Left ventricle myocardium inferior (tissue), 1 donor: ENCODE measurements around the gene KIRREL3. TPM values are rescaled to one million over a fixed set of nuclear protein-coding genes. Genes with fewer than 3 reads are reported as not detected.

ENCODE experiments used
- DNase-seq: peaks from one replicate; pipeline ENCODE4 v3.0.0-alpha.2; 2020
- H3K27ac ChIP-seq: fragments of 200-600 bp; replicated peaks from 2 replicates; pipeline ENCODE4 v1.8.0; 2021
- H3K27me3 ChIP-seq: fragments of 200-600 bp; 2 replicates; pipeline ENCODE4 v1.8.0; 2021; ENCODE audit warnings: low read depth
- H3K36me3 ChIP-seq: fragments of 200-600 bp; 2 replicates; pipeline ENCODE4 v1.8.0; 2021
- H3K4me1 ChIP-seq: fragments of 200-600 bp; 2 replicates; pipeline ENCODE4 v1.8.0; 2021
- H3K4me3 ChIP-seq: fragments of 200-600 bp; 2 replicates; pipeline ENCODE4 v1.8.0; 2021; ENCODE audit warnings: mild to moderate bottlenecking, moderate library complexity
- H3K9me3 ChIP-seq: fragments of 200-600 bp; replicated peaks from 2 replicates; pipeline ENCODE4 v1.8.0; 2021
- intact Hi-C: fragments of 100-400 bp; cut with micrococcal nuclease; formaldehyde crosslinking; loops from one replicate; pipeline ENCODE4 v1.11.0; 2022
- total RNA-seq: library from RNA; stranded (reverse); fragmentation: NEBNext Ultra II Directional; extraction: Animal tissue kit (Norgen Biotek cat#: 25700); gene quantifications from one replicate; pipeline ENCODE4 v1.2.1, GENCODE V29; 2021
- TF ChIP-seq, protein P1 (sequence below): fragments of 200-600 bp; IDR thresholded peaks from 2 replicates; pipeline ENCODE4 v1.8.0; 2021; ENCODE audit warnings: antibody characterized with exemption, mild to moderate bottlenecking, borderline replicate concordance
- donor health status: DM: no; HTN: yes; CAD: no; lungs with severe emphysema.

KIRREL3 gene
- total RNA-seq, 1 donor from 2014 or later = 0.74 TPM

DNA sequence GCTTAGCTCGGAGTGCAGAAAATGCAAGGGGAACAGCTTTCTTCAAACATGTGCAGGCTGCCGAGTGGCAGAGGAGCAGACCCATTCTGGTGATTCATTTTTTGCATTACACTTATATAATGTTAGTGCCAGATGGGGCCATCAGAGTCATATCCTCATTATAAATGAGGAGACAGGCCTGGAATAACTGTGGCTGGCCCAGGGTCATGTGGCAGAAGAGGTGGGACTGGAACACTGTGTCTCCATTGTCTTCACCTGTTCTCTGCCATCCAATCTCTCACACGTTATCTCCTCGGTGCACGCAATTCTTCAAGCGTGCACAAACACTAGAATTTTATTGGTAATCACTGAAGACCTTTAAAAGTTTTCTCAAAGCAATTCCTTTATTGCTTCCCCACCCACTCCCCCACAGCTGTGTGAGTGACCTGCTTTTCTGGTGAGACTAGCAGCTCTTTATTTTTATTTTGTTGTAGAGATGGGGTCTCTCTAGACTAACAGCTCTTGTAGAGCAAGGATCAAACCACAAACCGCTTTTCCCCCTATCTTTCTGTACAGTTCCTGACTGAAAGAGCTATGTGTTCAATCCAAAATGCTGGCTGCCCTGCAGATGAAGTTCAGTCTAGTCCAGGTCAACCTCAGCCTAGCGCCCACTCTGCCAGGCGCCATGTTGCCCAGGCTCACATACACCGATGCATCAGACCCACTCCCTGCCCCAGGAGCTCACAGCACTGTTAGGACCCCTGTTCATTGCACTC is 569.8 kb downstream of the KIRREL3 start:
- Histone ChIP-seq H3K9me3 (no peaks in the 10 kb centered on the region), H3K4me3 (no peak overlapping the region), H3K36me3 (no peaks in the 10 kb centered on the region), H3K27me3 (no peaks in the 10 kb centered on the region), H3K27ac (peak overlapping the region; percentile 80), H3K4me1 (peaks cover 57% of the 10 kb centered on the region)
- intact Hi-C loops = no loop called here
- TF ChIP-seq, protein P1, sequence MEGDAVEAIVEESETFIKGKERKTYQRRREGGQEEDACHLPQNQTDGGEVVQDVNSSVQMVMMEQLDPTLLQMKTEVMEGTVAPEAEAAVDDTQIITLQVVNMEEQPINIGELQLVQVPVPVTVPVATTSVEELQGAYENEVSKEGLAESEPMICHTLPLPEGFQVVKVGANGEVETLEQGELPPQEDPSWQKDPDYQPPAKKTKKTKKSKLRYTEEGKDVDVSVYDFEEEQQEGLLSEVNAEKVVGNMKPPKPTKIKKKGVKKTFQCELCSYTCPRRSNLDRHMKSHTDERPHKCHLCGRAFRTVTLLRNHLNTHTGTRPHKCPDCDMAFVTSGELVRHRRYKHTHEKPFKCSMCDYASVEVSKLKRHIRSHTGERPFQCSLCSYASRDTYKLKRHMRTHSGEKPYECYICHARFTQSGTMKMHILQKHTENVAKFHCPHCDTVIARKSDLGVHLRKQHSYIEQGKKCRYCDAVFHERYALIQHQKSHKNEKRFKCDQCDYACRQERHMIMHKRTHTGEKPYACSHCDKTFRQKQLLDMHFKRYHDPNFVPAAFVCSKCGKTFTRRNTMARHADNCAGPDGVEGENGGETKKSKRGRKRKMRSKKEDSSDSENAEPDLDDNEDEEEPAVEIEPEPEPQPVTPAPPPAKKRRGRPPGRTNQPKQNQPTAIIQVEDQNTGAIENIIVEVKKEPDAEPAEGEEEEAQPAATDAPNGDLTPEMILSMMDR = no peak
- no peak for DNase-seq

DNA sequence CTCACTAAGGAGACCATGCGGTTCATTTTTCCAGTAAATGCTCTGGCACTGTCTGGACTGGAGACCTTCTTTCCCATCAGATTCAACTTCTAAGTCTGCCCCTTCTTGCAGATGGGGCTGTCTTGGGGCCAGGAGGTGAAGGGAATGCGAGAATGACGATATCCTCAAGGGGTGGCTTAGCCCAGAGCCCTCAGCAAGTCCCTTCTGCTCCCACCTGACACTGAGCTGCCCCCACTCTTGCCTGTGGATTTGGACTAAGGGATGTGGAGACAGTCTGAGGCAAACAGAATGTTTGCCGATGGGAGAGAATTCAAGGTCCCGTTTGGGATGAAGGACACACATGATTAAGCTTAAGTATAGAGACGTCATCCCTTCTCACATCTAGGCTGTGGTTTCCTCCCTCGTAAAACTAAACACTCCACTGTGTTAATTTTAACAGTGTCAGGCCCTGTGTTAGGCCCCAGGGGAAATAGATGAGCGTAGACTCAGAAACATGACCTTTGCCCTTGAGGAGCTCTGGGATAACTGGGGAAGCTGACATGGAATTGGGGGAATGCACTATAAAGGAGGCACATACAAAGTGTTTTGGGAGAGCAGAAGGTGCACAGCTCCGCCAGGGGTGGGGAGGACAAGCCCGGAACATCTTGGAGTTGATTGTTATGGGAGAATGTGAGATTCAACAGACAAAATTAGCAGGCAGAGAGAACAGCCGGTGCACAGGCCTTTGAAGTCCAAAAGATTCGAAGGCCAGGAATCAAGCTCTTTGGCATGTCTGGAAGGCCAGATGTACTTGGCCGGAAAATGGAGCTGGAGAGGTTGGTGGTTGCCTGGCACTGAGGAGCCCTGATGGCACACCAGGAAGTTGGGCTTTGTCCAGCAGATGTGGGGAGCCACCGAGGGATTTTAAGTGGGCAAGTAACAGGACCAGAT is 573.5 kb downstream of the KIRREL3 start:
- peak overlapping the region; percentile 69 for H3K27ac ChIP-seq

DNA sequence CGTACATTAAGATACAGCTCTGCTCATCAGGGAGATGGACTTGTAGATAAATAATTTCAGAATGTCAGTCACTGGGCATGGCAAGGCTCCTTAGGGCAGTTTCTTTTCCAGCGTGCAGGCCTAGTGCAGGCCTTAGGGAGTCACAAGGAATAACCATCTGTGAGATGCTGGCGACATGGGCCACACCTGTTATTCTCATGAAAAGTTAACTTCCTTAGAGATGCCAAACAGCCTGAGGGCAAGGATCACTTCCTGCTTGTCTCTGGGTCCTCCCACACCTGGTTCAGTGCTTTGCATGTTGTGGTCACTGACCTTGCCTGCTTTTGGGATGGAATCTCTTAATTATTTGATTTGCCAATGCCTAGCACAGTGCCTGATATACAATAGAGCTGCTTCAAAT is 574.5 kb downstream of the KIRREL3 start:
- intact Hi-C loops = no loop called here
- no peaks in the 10 kb centered on the region for H3K36me3 ChIP-seq

More for the DNA sequence above, 573.5 kb downstream of the KIRREL3 start:
- intact Hi-C loops = no loop called here
- Histone ChIP-seq H3K4me1 (peaks cover 63% of the 10 kb centered on the region), H3K4me3 (no peak overlapping the region), H3K36me3 (no peaks in the 10 kb centered on the region), H3K27me3 (no peaks in the 10 kb centered on the region), H3K9me3 (no peaks in the 10 kb centered on the region)
- TF ChIP-seq, protein P1 = no peak
- DNase-seq = no peak

DNA sequence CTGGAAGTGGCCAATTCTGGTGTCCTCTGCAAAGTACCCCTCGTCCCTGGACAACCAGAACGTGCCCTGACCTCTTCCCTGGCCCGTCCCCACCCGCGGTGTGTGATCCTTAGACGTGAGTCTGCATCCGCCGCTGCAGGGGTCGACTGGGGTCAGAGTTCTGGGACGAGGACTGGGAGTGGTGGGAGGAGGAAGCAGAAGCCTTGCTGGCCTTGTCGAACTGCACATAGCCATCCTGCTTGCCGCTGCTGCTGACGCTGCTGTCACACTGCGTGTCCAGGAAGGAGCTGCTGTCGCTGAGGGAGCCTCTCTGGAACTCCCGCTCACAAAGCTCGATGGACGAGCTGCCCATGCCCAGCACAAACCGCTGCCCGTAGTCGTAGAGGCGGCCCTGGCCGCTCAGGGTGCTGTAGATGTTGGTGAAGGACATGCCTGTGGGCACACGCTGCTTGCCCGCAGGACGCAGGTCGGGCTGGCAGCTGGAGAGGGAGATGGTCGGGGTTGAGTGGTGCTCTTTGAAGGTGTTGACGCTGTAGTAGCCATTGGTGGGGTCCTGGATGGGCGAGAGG is 576.0 kb downstream of the KIRREL3 start:
- Histone ChIP-seq H3K4me1 (peaks cover 68% of the 10 kb centered on the region), H3K4me3 (no peak overlapping the region), H3K27ac (no peak overlapping the region), H3K36me3 (no peaks in the 10 kb centered on the region), H3K9me3 (no peaks in the 10 kb centered on the region), H3K27me3 (no peaks in the 10 kb centered on the region)
- intact Hi-C loops = no loop called here
- DNase-seq = no peak
- TF ChIP-seq, protein P1 = no peak

More for the DNA sequence above, 574.5 kb downstream of the KIRREL3 start:
- peaks cover 63% of the 10 kb centered on the region for H3K4me1 ChIP-seq
- H3K27me3 ChIP-seq = no peaks in the 10 kb centered on the region
- DNase-seq = no peak
- TF ChIP-seq, protein P1 = no peak
- no peaks in the 10 kb centered on the region for H3K9me3 ChIP-seq
- no peak overlapping the region for H3K27ac ChIP-seq
- no peak overlapping the region for H3K4me3 ChIP-seq

DNA sequence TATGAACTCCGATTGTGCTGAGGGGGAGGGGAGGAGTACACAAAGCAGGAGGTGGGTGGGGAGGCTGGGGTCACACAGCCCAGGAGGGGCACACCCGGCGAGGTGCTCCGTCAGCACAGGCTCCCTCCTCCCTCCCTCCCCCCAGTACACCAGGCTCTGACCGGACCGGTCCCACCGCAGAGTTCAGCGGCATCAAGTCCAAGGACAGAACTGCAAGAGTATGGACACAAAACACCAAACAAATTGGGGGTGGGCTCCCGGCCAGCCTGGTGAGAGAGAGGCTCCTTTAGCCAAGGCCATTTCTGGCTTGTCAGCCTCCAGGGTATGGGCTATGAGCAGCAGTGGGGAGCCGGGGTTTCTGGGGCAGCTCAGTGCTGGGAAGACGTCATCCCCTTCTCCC is 576.8 kb downstream of the KIRREL3 start:
- H3K4me1 ChIP-seq = peaks cover 72% of the 10 kb centered on the region
- no peak for DNase-seq
- TF ChIP-seq, protein P1 = no peak
- no peaks in the 10 kb centered on the region for H3K36me3 ChIP-seq
- H3K27ac ChIP-seq = peak overlapping the region; percentile 8
- intact Hi-C loops = no loop called here
- no peaks in the 10 kb centered on the region for H3K27me3 ChIP-seq
- no peaks in the 10 kb centered on the region for H3K9me3 ChIP-seq
- no peak overlapping the region for H3K4me3 ChIP-seq
